GM23338 (cell line): ENCODE data around the gene CISH. TPM values are rescaled to one million over a fixed set of nuclear protein-coding genes. Genes with fewer than 3 reads are reported as not detected.

Experiments
- ATAC-seq: fragments of 200-7000 bp; cut with Tn5 transposase; 3 replicates; pipeline ENCODE4 v1.9.1; 2020
- DNase-seq: peaks from one replicate; pipeline ENCODE4 v3.0.0-alpha.2; 2015; ENCODE audit warnings: low spot score
- H2AFZ ChIP-seq: fragments of 200-600 bp; sonication (generic); 2 replicates; pipeline ENCODE4 v1.8.0; 2016; ENCODE audit warnings: antibody characterized with exemption, mild to moderate bottlenecking, moderate library complexity
- H3F3A ChIP-seq: fragments of 200-600 bp; sonication (generic); replicated peaks from 2 replicates; pipeline ENCODE4 v1.8.0; 2017; ENCODE audit warnings: antibody characterized with exemption, mixed run types, low read depth
- H3K27ac ChIP-seq: fragments of 200-600 bp; sonication (generic); 2 replicates; pipeline ENCODE4 v1.6.1; 2016; ENCODE audit warnings: low read depth
- H3K27me3 ChIP-seq: fragments of 200-600 bp; sonication (generic); 2 replicates; pipeline ENCODE4 v1.8.0; 2016; ENCODE audit warnings: mild to moderate bottlenecking, mixed run types, moderate library complexity; ENCODE audit not compliant: insufficient read depth
- H3K36me3 ChIP-seq: fragments of 200-600 bp; sonication (generic); 2 replicates; pipeline ENCODE4 v1.8.0; 2016; ENCODE audit warnings: mild to moderate bottlenecking; ENCODE audit not compliant: insufficient read depth
- H3K4me1 ChIP-seq: fragments of 200-600 bp; sonication (generic); 2 replicates; pipeline ENCODE4 v1.8.0; 2016; ENCODE audit warnings: mild to moderate bottlenecking, moderate library complexity; ENCODE audit not compliant: insufficient read depth
- H3K4me2 ChIP-seq: fragments of 200-600 bp; sonication (generic); 2 replicates; pipeline ENCODE4 v1.7.1; 2017; ENCODE audit warnings: mixed run types
- H3K4me3 ChIP-seq: fragments of 200-600 bp; sonication (generic); 2 replicates; pipeline ENCODE4 v1.6.1; 2016; ENCODE audit warnings: mixed run types
- H3K79me2 ChIP-seq: fragments of 200-600 bp; sonication (generic); replicated peaks from 2 replicates; pipeline ENCODE4 v1.8.0; 2017; ENCODE audit warnings: mild to moderate bottlenecking; ENCODE audit not compliant: insufficient read depth
- H3K9me2 ChIP-seq: fragments of 200-600 bp; sonication (generic); 2 replicates; pipeline ENCODE4 v1.8.0; 2017; ENCODE audit not compliant: insufficient read depth
- H4K20me1 ChIP-seq: fragments of 200-600 bp; sonication (generic); replicated peaks from 2 replicates; pipeline ENCODE4 v1.8.0; 2017; ENCODE audit warnings: mild to moderate bottlenecking; ENCODE audit not compliant: insufficient read depth
- H3K27ac Mint-ChIP-seq: 2 replicates; pipeline ENCODE4 v1.8.0; 2020; ENCODE audit warnings: inconsistent platforms, mild to moderate bottlenecking, moderate library complexity, mixed read lengths
- H3K27me3 Mint-ChIP-seq: 3 replicates; pipeline ENCODE4 v1.8.0; 2022; ENCODE audit warnings: low read depth, mild to moderate bottlenecking, moderate library complexity, mixed read lengths, inconsistent platforms; ENCODE audit not compliant: insufficient read depth, poor library complexity
- H3K36me3 Mint-ChIP-seq: 3 replicates; pipeline ENCODE4 v1.8.0; 2021; ENCODE audit warnings: low read depth, mild to moderate bottlenecking, inconsistent platforms, moderate library complexity, mixed read lengths
- H3K4me1 Mint-ChIP-seq: 3 replicates; pipeline ENCODE4 v1.8.0; 2020; ENCODE audit warnings: mild to moderate bottlenecking, inconsistent platforms, mixed read lengths
- H3K4me3 Mint-ChIP-seq: 3 replicates; pipeline ENCODE4 v1.8.0; 2021; ENCODE audit warnings: moderate library complexity, mild to moderate bottlenecking, inconsistent platforms, mixed read lengths
- H3K9me3 Mint-ChIP-seq: 3 replicates; pipeline ENCODE4 v1.8.0; 2020; ENCODE audit warnings: moderate library complexity, mild to moderate bottlenecking, inconsistent platforms, mixed read lengths
- CREB1 ChIP-seq: fragments of 250-450 bp; sonication (Bioruptor Pico); IDR thresholded peaks from 2 replicates; pipeline ENCODE4 v1.5.0; 2020; ENCODE audit warnings: low read depth, mild to moderate bottlenecking, moderate library complexity
- EZH2phosphoT487 ChIP-seq: fragments of 200-600 bp; sonication (generic); IDR thresholded peaks from one replicate; pipeline ENCODE4 v1.8.1; 2018; ENCODE audit warnings: antibody characterized with exemption; ENCODE audit not compliant: unreplicated experiment
- POLR2AphosphoS5 ChIP-seq: IDR thresholded peaks from 2 replicates; pipeline ENCODE4 v1.6.1; 2016; ENCODE audit warnings: antibody characterized with exemption, low read depth
- STAT1 ChIP-seq: IDR thresholded peaks from one replicate; pipeline ENCODE4 v1.6.1; 2016; ENCODE audit warnings: antibody characterized with exemption; ENCODE audit not compliant: unreplicated experiment
- polyA plus RNA-seq: library from polyadenylated mRNA; unstranded; fragments of >200 nt; fragmentation: Nextera tagmentation; extraction: Ambion mirVana; gene quantifications from 2 replicates; pipeline ENCODE4 v1.2.1, GENCODE V29; 2016
- total RNA-seq: library from RNA; depleted of rRNA; stranded (reverse); fragments of >200 nt; shearing (Covaris generic); gene quantifications from 2 replicates; pipeline ENCODE4 v1.2.3, GENCODE V29; 2014
- TF ChIP-seq, protein P1 (sequence below), 2 experiments: fragments of 200-600 bp in 1 of 2; sonication (generic) in 1 of 2; conservative IDR thresholded peaks; 2 replicates each; pipeline versions ENCODE4 v1.5.1 to v1.6.1; 2016 to 2017; ENCODE audit warnings: antibody characterized with exemption in 2 of 2, low read depth in 2 of 2, mild to moderate bottlenecking in 2 of 2, moderate library complexity in 1 of 2
- TF ChIP-seq, protein P2 (sequence below): IDR thresholded peaks from 2 replicates; pipeline ENCODE4 v1.6.1; 2016; ENCODE audit warnings: antibody characterized with exemption
- TF ChIP-seq, protein P3 (sequence below): fragments of 250-450 bp; sonication (Bioruptor Pico); IDR thresholded peaks from 2 replicates; pipeline ENCODE4 v1.5.0; 2020; ENCODE audit warnings: mild to moderate bottlenecking, moderate library complexity

Gene CISH
- total and polyA plus RNA-seq, 2 experiments from 2014 or later, result 2.1 to 3.6 TPM

DNA sequence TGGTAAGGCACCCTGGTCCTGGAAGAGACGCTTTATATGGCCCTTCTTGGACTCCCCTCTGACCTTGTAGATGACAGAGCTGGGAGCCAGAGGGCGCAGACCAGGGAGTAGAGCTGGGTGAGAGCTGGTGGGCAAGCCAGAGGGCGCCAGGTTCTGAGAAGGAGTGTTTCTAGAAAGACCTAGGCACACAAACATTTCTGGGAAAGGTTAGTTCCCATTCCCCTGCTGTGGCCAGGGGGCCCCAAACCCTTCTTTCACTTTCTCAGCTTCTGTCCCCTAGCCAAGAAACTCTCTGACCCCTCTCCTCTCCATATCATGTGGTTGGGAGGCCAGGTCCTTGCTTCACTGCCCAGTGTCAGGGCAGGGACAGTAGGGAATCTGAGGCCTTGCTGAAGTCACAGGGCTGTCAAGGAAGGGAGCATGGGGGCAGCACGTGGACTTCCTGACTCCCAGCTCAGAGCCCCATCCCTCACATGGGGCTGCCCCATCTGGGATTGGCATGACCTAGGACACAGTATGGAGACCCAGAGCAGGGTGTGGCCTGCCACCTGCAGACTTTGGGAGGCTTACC lies 38.7 kb downstream of the CISH start:
- no peak overlapping the region for H3K4me2 ChIP-seq
- Mint-ChIP-seq H3K9me3 (no peaks in the 10 kb centered on the region), H3K4me3 (no peak overlapping the region), H3K27me3 (peaks cover 7% of the 10 kb centered on the region), H3K4me1 (peaks cover 2% of the 10 kb centered on the region; the same call in 1 of the 3 replicates), H3K27ac (no peak overlapping the region), H3K36me3 (no peaks in the 10 kb centered on the region)
- H3K27me3 ChIP-seq, result no peaks in the 10 kb centered on the region
- no peaks in the 10 kb centered on the region for H3K36me3 ChIP-seq
- no peak overlapping the region for H3K27ac ChIP-seq
- H3F3A ChIP-seq, result peaks cover 15% of the 10 kb centered on the region
- H3K79me2 ChIP-seq, result peaks cover 7% of the 10 kb centered on the region; the same call in 1 of the 2 replicates
- no peak for TF ChIP-seq EZH2phosphoT487
- TF ChIP-seq, protein P1, sequence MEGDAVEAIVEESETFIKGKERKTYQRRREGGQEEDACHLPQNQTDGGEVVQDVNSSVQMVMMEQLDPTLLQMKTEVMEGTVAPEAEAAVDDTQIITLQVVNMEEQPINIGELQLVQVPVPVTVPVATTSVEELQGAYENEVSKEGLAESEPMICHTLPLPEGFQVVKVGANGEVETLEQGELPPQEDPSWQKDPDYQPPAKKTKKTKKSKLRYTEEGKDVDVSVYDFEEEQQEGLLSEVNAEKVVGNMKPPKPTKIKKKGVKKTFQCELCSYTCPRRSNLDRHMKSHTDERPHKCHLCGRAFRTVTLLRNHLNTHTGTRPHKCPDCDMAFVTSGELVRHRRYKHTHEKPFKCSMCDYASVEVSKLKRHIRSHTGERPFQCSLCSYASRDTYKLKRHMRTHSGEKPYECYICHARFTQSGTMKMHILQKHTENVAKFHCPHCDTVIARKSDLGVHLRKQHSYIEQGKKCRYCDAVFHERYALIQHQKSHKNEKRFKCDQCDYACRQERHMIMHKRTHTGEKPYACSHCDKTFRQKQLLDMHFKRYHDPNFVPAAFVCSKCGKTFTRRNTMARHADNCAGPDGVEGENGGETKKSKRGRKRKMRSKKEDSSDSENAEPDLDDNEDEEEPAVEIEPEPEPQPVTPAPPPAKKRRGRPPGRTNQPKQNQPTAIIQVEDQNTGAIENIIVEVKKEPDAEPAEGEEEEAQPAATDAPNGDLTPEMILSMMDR (conservative IDR thresholded peaks at IDR 0.05; ENCODE audit: low read depth in 2 of 2), result peak in 1 of 2 experiments; percentile 8; a peak in 1 of 4 replicates
- H3K4me1 ChIP-seq, result no peaks in the 10 kb centered on the region; the same call in 1 of the 2 replicates
- no peak overlapping the region for H3K4me3 ChIP-seq
- H3K9me2 ChIP-seq, result no peaks in the 10 kb centered on the region
- no peaks in the 10 kb centered on the region for H4K20me1 ChIP-seq
- DNase-seq (no peak), ATAC-seq (no peak)
- H2AFZ ChIP-seq, result no peak overlapping the region

DNA sequence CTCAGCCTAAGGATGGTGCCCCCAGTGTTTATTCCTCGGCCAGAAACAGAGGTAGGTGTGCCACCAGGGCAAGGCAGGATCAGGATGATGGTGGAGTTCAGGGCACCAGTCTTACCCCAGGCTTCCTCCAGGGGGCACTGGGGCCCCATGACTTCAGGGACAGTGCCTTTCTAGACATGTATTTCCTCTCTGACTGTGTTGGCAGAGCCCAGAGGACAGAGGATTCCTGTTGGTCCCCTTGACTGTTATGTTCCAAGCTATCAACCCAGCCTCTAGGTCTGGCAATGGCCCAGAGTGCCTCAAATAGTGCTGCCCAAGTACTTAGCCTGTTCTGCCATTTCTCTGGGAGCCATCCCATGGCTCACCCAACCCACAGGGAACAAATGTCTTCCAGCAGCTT lies 39.4 kb downstream of the CISH start:
- Histone ChIP-seq H2AFZ (no peak overlapping the region), H3K4me3 (no peak overlapping the region), H3K4me2 (no peak overlapping the region), H3K9me2 (no peaks in the 10 kb centered on the region), H3K27ac (no peak overlapping the region), H3K27me3 (peaks cover under 1% of the 10 kb centered on the region; the same call in 1 of the 2 replicates), H3K79me2 (peaks cover 7% of the 10 kb centered on the region; the same call in 1 of the 2 replicates), H4K20me1 (no peaks in the 10 kb centered on the region), H3K36me3 (no peaks in the 10 kb centered on the region), H3K4me1 (no peaks in the 10 kb centered on the region; the same call in 1 of the 2 replicates), H3F3A (peaks cover 17% of the 10 kb centered on the region)
- ATAC-seq (peak; percentile 9), DNase-seq (peak; percentile 81)
- Mint-ChIP-seq H3K27me3 (peaks cover 9% of the 10 kb centered on the region), H3K4me3 (no peak overlapping the region), H3K4me1 (peaks cover 4% of the 10 kb centered on the region; the same call in 2 of the 3 replicates), H3K27ac (no peak overlapping the region), H3K9me3 (no peaks in the 10 kb centered on the region), H3K36me3 (no peaks in the 10 kb centered on the region)
- TF ChIP-seq CREB1 (CRISPR knock-in tag), result no peak
- TF ChIP-seq, protein P1 (conservative IDR thresholded peaks at IDR 0.05; ENCODE audit: low read depth in 2 of 2), result peak; percentile 77 to 88
- TF ChIP-seq, protein P2, sequence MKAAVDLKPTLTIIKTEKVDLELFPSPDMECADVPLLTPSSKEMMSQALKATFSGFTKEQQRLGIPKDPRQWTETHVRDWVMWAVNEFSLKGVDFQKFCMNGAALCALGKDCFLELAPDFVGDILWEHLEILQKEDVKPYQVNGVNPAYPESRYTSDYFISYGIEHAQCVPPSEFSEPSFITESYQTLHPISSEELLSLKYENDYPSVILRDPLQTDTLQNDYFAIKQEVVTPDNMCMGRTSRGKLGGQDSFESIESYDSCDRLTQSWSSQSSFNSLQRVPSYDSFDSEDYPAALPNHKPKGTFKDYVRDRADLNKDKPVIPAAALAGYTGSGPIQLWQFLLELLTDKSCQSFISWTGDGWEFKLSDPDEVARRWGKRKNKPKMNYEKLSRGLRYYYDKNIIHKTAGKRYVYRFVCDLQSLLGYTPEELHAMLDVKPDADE, result no peak
- TF ChIP-seq, protein P3, sequence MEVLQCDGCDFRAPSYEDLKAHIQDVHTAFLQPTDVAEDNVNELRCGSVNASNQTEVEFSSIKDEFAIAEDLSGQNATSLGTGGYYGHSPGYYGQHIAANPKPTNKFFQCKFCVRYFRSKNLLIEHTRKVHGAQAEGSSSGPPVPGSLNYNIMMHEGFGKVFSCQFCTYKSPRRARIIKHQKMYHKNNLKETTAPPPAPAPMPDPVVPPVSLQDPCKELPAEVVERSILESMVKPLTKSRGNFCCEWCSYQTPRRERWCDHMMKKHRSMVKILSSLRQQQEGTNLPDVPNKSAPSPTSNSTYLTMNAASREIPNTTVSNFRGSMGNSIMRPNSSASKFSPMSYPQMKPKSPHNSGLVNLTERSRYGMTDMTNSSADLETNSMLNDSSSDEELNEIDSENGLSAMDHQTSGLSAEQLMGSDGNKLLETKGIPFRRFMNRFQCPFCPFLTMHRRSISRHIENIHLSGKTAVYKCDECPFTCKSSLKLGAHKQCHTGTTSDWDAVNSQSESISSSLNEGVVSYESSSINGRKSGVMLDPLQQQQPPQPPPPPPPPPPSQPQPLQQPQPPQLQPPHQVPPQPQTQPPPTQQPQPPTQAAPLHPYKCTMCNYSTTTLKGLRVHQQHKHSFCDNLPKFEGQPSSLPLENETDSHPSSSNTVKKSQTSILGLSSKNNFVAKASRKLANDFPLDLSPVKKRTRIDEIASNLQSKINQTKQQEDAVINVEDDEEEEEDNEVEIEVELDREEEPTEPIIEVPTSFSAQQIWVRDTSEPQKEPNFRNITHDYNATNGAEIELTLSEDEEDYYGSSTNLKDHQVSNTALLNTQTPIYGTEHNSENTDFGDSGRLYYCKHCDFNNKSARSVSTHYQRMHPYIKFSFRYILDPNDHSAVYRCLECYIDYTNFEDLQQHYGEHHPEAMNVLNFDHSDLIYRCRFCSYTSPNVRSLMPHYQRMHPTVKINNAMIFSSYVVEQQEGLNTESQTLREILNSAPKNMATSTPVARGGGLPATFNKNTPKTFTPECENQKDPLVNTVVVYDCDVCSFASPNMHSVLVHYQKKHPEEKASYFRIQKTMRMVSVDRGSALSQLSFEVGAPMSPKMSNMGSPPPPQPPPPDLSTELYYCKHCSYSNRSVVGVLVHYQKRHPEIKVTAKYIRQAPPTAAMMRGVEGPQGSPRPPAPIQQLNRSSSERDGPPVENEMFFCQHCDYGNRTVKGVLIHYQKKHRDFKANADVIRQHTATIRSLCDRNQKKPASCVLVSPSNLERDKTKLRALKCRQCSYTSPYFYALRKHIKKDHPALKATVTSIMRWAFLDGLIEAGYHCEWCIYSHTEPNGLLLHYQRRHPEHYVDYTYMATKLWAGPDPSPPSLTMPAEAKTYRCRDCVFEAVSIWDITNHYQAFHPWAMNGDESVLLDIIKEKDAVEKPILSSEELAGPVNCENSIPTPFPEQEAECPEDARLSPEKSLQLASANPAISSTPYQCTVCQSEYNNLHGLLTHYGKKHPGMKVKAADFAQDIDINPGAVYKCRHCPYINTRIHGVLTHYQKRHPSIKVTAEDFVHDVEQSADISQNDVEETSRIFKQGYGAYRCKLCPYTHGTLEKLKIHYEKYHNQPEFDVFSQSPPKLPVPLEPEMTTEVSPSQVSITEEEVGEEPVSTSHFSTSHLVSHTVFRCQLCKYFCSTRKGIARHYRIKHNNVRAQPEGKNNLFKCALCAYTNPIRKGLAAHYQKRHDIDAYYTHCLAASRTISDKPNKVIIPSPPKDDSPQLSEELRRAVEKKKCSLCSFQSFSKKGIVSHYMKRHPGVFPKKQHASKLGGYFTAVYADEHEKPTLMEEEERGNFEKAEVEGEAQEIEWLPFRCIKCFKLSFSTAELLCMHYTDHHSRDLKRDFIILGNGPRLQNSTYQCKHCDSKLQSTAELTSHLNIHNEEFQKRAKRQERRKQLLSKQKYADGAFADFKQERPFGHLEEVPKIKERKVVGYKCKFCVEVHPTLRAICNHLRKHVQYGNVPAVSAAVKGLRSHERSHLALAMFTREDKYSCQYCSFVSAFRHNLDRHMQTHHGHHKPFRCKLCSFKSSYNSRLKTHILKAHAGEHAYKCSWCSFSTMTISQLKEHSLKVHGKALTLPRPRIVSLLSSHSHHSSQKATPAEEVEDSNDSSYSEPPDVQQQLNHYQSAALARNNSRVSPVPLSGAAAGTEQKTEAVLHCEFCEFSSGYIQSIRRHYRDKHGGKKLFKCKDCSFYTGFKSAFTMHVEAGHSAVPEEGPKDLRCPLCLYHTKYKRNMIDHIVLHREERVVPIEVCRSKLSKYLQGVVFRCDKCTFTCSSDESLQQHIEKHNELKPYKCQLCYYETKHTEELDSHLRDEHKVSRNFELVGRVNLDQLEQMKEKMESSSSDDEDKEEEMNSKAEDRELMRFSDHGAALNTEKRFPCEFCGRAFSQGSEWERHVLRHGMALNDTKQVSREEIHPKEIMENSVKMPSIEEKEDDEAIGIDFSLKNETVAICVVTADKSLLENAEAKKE (CRISPR knock-in tag), result no peak
- no peak for TF ChIP-seq POLR2AphosphoS5
- TF ChIP-seq STAT1, result no peak
